Breast epithelium (tissue), 4 donors: ENCODE measurements around the gene PRDM11. TPM values are rescaled to one million over a fixed set of nuclear protein-coding genes. Genes with fewer than 3 reads are reported as not detected.

ENCODE experiments used
- DNase-seq, 2 donors: peaks; one replicate each; pipeline ENCODE4 v3.0.0-alpha.2; 2019; ENCODE audit warnings: low spot score in 2 of 2
- H3K27ac ChIP-seq, 2 donors: fragments of 200-600 bp; sonication (generic) in 1 of 2; one replicate each; pipeline ENCODE4 v1.5.1; 2016 to 2019; ENCODE audit warnings: mild to moderate bottlenecking in 1 of 2
- H3K27me3 ChIP-seq, 2 donors: fragments of 200-600 bp; sonication (generic) in 1 of 2; one replicate each; pipeline versions ENCODE4 v1.5.1 to v1.6.0; 2017 to 2019; ENCODE audit warnings: control low read depth in 1 of 2, mild to moderate bottlenecking in 1 of 2
- H3K36me3 ChIP-seq: fragments of 200-600 bp; one replicate; pipeline ENCODE4 v1.5.1; 2019
- H3K4me1 ChIP-seq, 2 donors: fragments of 200-600 bp; sonication (generic); one replicate each; pipeline ENCODE4 v1.5.1; 2016 to 2019; ENCODE audit warnings: control low read depth in 1 of 2
- H3K4me3 ChIP-seq, 3 donors: fragments of 200-600 bp; sonication (generic); 1 replicate in 2 of 3; 2 replicates in 1 of 3; pipeline ENCODE4 v1.5.1; 2016 to 2019; ENCODE audit warnings: mild to moderate bottlenecking in 3 of 3, moderate library complexity in 2 of 3
- H3K9me3 ChIP-seq, 2 donors: fragments of 200-600 bp; sonication (generic) in 1 of 2; one replicate each; pipeline ENCODE4 v1.5.1; 2016 to 2019; ENCODE audit warnings: control low read depth in 1 of 2
- POLR2A ChIP-seq: fragments of 450-650 bp; IDR thresholded peaks from one replicate; pipeline ENCODE4 v1.6.1; 2016; ENCODE audit warnings: antibody characterized with exemption, mild to moderate bottlenecking, moderate library complexity
- POLR2AphosphoS5 ChIP-seq, 3 donors: sonication (generic); formaldehyde crosslinking; IDR thresholded peaks; one replicate each; pipeline ENCODE4 v1.6.1; 2017; ENCODE audit warnings: antibody characterized with exemption in 3 of 3
- intact Hi-C: fragments of 100-400 bp; cut with DNase I; formaldehyde crosslinking; loops from one replicate; pipeline ENCODE4 v1.15.1; 2023; ENCODE audit warnings: low total_unique reads
- total RNA-seq, 3 donors: library from RNA; depleted of rRNA; stranded (reverse); fragments of >200 nt; gene quantifications; one replicate each; pipeline ENCODE4 v1.1.0, GENCODE V29; 2016
- TF ChIP-seq, protein P1 (sequence below), 3 donors: fragments of 450-650 bp; IDR thresholded peaks; one replicate each; pipeline ENCODE4 v1.5.1; 2016 to 2017; ENCODE audit warnings: antibody characterized with exemption in 3 of 3, mild to moderate bottlenecking in 3 of 3, moderate library complexity in 3 of 3

The PRDM11 gene
- total RNA-seq, 3 donors from 2014 or later: 6.9 to 10.9 (median 10.8) TPM

DNA sequence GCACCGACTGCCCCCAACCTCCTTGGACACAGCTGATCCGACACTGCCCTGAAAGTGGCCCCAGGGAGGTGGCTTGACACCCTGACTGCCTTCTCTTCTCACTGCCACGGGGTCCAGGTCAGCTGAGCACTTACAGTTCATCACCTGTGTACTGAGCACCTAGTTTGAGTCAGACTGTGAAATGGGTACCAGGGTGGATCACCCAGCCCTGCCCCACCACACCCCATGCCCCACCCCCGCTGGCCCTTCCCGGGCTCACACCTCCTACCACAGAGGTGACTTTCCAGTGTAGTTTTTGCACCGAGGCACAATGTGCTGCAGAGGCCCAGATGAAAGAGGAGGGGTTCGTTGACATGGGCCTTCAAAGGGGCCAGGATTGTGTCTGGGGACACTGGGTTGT lies 59.5 kb downstream of the PRDM11 start:
- intact Hi-C loops: no loop called here
- Histone ChIP-seq H3K36me3 (no peaks in the 10 kb centered on the region), H3K4me3 (no peak overlapping the region), H3K9me3 (peaks cover 0 to 3% of the 10 kb centered on the region in 2 donors), H3K27me3 (no peaks in the 10 kb centered on the region), H3K27ac (no peak overlapping the region), H3K4me1 (peaks cover 0 to 4% of the 10 kb centered on the region in 2 donors)
- no peak for DNase-seq
- TF ChIP-seq POLR2AphosphoS5 (IDR thresholded peaks at IDR 0.05) (no peak), POLR2A (no peak)
- TF ChIP-seq, protein P1, sequence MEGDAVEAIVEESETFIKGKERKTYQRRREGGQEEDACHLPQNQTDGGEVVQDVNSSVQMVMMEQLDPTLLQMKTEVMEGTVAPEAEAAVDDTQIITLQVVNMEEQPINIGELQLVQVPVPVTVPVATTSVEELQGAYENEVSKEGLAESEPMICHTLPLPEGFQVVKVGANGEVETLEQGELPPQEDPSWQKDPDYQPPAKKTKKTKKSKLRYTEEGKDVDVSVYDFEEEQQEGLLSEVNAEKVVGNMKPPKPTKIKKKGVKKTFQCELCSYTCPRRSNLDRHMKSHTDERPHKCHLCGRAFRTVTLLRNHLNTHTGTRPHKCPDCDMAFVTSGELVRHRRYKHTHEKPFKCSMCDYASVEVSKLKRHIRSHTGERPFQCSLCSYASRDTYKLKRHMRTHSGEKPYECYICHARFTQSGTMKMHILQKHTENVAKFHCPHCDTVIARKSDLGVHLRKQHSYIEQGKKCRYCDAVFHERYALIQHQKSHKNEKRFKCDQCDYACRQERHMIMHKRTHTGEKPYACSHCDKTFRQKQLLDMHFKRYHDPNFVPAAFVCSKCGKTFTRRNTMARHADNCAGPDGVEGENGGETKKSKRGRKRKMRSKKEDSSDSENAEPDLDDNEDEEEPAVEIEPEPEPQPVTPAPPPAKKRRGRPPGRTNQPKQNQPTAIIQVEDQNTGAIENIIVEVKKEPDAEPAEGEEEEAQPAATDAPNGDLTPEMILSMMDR (IDR thresholded peaks at IDR 0.05): no peak

DNA sequence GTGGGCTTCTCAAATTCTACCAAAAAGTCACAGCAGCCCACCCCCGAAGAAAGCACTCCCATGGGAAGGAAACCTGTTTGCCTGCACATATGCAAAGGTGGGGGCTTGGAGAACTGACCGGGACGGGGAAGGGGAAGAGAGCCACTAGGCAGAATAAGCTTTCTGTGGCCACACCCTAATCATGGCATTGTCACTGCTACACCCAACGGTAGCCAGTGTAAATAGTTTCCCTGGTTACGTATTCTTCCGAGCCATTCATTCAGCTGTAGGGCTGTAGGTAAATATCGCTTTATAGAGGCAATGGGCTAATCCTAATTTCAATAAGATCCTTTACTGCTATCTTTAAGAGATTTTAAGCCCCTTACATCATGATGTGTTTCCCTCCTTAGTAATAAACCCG lies 61.7 kb downstream of the PRDM11 start:
- Histone ChIP-seq H3K4me3 (no peak overlapping the region), H3K9me3 (peaks cover 0 to 2% of the 10 kb centered on the region in 2 donors), H3K27ac (no peak overlapping the region), H3K36me3 (no peaks in the 10 kb centered on the region), H3K27me3 (no peaks in the 10 kb centered on the region), H3K4me1 (peaks cover 0 to 4% of the 10 kb centered on the region in 2 donors)
- intact Hi-C loops: no loop called here
- no peak for DNase-seq
- TF ChIP-seq POLR2A (no peak), POLR2AphosphoS5 (IDR thresholded peaks at IDR 0.05) (no peak)
- TF ChIP-seq, protein P1 (IDR thresholded peaks at IDR 0.05): no peak

DNA sequence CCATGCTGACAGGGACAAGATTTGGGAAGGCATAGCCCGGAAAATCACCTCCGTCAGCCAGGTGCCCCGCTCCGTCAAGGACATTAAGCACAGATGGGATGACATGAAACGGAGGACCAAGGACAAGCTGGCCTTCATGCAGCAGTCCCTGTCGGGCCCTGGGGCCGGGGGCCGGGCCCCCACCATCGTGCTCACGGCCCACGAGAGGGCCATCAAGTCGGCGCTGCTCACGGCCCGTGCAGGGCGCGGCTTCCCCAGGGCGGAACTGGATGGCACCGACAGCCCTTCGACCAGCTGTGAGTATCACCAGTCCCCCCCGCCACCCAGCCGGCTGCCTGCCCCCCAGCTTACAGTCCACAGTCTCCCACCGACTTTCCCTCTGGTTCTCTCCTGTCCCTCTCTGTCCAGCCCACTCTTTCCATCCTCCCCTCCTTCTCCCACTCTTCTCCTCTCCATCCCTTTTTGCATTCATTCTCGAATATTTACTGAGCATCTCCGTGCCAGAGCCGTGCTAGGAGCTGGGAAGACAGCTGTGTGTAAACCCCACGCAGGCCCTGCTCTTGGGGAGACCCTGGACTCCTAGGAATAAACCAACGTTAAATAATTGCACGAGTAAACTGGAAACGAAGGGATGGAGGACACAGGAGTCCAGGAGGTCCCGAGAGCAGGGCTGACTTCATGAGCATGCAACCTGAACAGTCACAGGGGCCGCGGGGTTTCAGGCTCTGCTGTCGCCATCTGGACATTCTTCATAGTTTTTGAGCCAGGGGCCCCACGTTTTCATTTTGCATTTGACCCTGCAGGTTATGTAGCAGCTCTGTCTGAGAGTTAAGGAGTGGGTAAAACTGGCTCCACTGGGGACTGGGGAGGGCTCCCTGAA lies 62.8 kb downstream of the PRDM11 start:
- Histone ChIP-seq H3K4me1 (peaks cover 0 to 4% of the 10 kb centered on the region in 2 donors), H3K27me3 (no peaks in the 10 kb centered on the region), H3K27ac (peak overlapping the region; percentile 17 to 91), H3K4me3 (peak overlapping the region in 1 of 3 donors; percentile 49), H3K36me3 (no peaks in the 10 kb centered on the region), H3K9me3 (no peaks in the 10 kb centered on the region)
- intact Hi-C loops: no loop called here
- no peak for DNase-seq
- TF ChIP-seq, protein P1 (IDR thresholded peaks at IDR 0.05): no peak
- no peak for TF ChIP-seq POLR2AphosphoS5 (IDR thresholded peaks at IDR 0.05)
- no peak for TF ChIP-seq POLR2A

DNA sequence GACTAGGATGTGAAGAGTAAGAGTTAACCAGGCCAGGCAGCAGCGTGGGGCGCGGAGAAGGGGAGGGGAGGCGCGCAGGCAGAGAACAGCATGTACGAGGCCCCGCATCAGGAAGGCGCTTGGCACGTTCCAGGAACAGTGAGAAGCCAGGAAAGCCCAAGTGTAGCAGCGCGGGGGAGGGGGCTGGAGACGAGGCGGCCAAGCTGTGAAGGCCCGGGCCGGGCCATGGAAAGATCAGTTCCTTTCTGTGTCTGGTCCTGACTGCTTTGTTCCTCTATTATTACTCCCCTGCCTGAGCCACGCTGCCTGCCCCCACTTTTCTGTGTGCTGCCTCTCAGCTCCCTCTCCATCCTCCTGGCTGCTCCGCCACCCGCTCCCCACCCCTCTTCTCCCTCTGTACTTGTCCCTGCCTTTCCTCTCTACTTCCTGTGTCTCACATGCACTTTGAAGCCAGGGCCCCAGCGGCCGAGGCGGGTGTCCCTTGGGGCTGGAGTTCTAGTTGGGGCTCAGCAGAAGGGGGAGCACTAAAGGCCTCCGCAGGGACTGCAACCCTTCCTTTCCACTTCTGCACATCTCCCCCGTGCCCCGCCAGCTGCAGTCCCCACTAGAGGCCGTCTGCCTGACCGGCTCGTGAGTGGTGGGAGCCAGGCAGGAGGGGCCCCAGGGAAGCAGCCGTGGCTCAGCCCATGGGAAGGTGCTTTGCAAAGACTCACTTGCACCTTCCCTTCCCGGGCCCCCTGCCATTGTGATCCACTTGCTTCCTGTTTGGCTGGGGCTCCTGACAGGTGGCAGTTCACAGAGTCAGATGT lies 63.7 kb downstream of the PRDM11 start:
- Histone ChIP-seq H3K4me3 (peak overlapping the region in 2 of 3 donors; percentile 7 to 49), H3K36me3 (no peaks in the 10 kb centered on the region), H3K4me1 (peaks cover 0 to 4% of the 10 kb centered on the region in 2 donors), H3K27me3 (no peaks in the 10 kb centered on the region), H3K27ac (peak overlapping the region; percentile 17 to 91), H3K9me3 (no peaks in the 10 kb centered on the region)
- DNase-seq: peak in 1 of 2 donors; percentile 53
- TF ChIP-seq, protein P1 (IDR thresholded peaks at IDR 0.05): no peak
- TF ChIP-seq POLR2AphosphoS5 (IDR thresholded peaks at IDR 0.05): peak in 1 of 3 donors; percentile 66
- intact Hi-C loops: no loop called here
